Measurements from ENCODE around the gene HINFP.

GRCh38 chr11:119145551-119145950 lies 24.2 kb downstream of the HINFP start:
- TF ChIP-seq CTCF (IDR thresholded peaks at IDR 0.05) (no peak), POLR2A (IDR thresholded peaks at IDR 0.05) (no peak), POLR2AphosphoS5 (IDR thresholded peaks at IDR 0.05) (no peak)

Data from transverse colon (tissue), 4 donors.